HepG2 (cell line): ENCODE results near the gene ZNF607. TPM values are rescaled to one million over a fixed set of nuclear protein-coding genes. Genes with fewer than 3 reads are reported as not detected.

Experiments
- ATF7 ChIP-seq, 2 experiments: fragments of 450-650 bp in 1 of 2; sonication (generic) in 1 of 2; formaldehyde crosslinking in 1 of 2; IDR thresholded peaks; 2 replicates each; pipeline versions ENCODE4 v1.4.0 to v1.6.1; 2016 to 2020; ENCODE audit warnings: antibody characterized with exemption in 1 of 2, mild to moderate bottlenecking in 1 of 2, missing genetic modification reagents in 1 of 2
- DZIP1 ChIP-seq: sonication (generic); formaldehyde crosslinking; IDR thresholded peaks from 2 replicates; pipeline ENCODE4 v1.5.0; 2020; ENCODE audit warnings: mild to moderate bottlenecking, missing genetic modification reagents
- E2F5 ChIP-seq: sonication (generic); formaldehyde crosslinking; conservative IDR thresholded peaks from 2 replicates; pipeline ENCODE4 v1.4.0; 2020; ENCODE audit warnings: missing genetic modification reagents
- GABPA ChIP-seq, 2 experiments: IDR thresholded peaks; 2 replicates each; pipeline ENCODE4 v1.6.1; 2011 to 2016; ENCODE audit warnings: low read depth in 2 of 2, low read length in 1 of 2, missing biosample characterization in 1 of 2, missing genetic modification characterization in 1 of 2
- GFI1 ChIP-seq: sonication (generic); formaldehyde crosslinking; IDR thresholded peaks from 2 replicates; pipeline ENCODE4 v1.5.0; 2020; ENCODE audit warnings: missing genetic modification reagents, mild to moderate bottlenecking, borderline replicate concordance
- KMT2B ChIP-seq: IDR thresholded peaks from 2 replicates; pipeline ENCODE4 v1.6.1; 2016; ENCODE audit warnings: missing genetic modification reagents, missing compliant biosample characterization
- MED1 ChIP-seq: sonication (generic); formaldehyde crosslinking; IDR thresholded peaks from 2 replicates; pipeline ENCODE4 v1.4.0; 2020; ENCODE audit warnings: missing genetic modification reagents
- NFRKB ChIP-seq: fragments of 450-650 bp; IDR thresholded peaks from 2 replicates; pipeline ENCODE4 v1.6.1; 2017
- SNAI1 ChIP-seq: sonication (generic); formaldehyde crosslinking; IDR thresholded peaks from 2 replicates; pipeline ENCODE4 v1.5.0; 2020; ENCODE audit warnings: mild to moderate bottlenecking, missing genetic modification reagents, borderline replicate concordance
- TAF1 ChIP-seq: sonication (generic); formaldehyde crosslinking; IDR thresholded peaks from 2 replicates; pipeline ENCODE4 v1.4.0; 2020; ENCODE audit warnings: missing genetic modification reagents
- ZFP91 ChIP-seq: sonication (generic); formaldehyde crosslinking; IDR thresholded peaks from 2 replicates; pipeline ENCODE4 v1.9.0; 2022; ENCODE audit warnings: missing genetic modification reagents, mild to moderate bottlenecking, borderline replicate concordance
- ZNF280D ChIP-seq: sonication (generic); formaldehyde crosslinking; IDR thresholded peaks from 2 replicates; pipeline ENCODE4 v1.5.1; 2020; ENCODE audit warnings: mild to moderate bottlenecking, missing genetic modification reagents
- ZNF530 ChIP-seq: sonication (generic); formaldehyde crosslinking; IDR thresholded peaks from 2 replicates; pipeline ENCODE4 v1.5.0; 2020; ENCODE audit warnings: low read depth, mild to moderate bottlenecking, missing genetic modification reagents
- ZNF691 ChIP-seq: sonication (generic); formaldehyde crosslinking; IDR thresholded peaks from 2 replicates; pipeline ENCODE4 v1.4.0; 2020; ENCODE audit warnings: missing genetic modification reagents, low read depth, mild to moderate bottlenecking, borderline replicate concordance
- ZNF7 ChIP-seq: IDR thresholded peaks from 2 replicates; pipeline ENCODE4 v1.6.1; 2016; ENCODE audit warnings: missing biosample characterization, missing genetic modification reagents
- ZNF704 ChIP-seq: sonication (generic); formaldehyde crosslinking; IDR thresholded peaks from 2 replicates; pipeline ENCODE4 v1.8.1; 2023; ENCODE audit warnings: mild to moderate bottlenecking, inconsistent platforms, moderate library complexity, missing genetic modification reagents, borderline replicate concordance
- ZNF841 ChIP-seq: sonication (generic); formaldehyde crosslinking; IDR thresholded peaks from 2 replicates; pipeline ENCODE4 v1.8.1; 2023; ENCODE audit warnings: missing genetic modification reagents, borderline replicate concordance
- polyA plus RNA-seq, 8 experiments: library from polyadenylated mRNA; depleted of rRNA in 3 of 8; stranded (reverse) in 7 of 8; unstranded in 1 of 8; fragments of >200 nt; fragmentation: Illumina TruSeq in 4 of 8; extraction: Trizol in 4 of 8; gene quantifications; 2 replicates each; pipeline versions ENCODE4 v1.2.1 to v1.2.3, GENCODE V29; 2011 to 2016; ENCODE audit warnings: low read depth in 4 of 8, missing spikeins in 1 of 8, mixed read lengths in 1 of 8; ENCODE audit not compliant: insufficient read depth in 1 of 8
- total RNA-seq, 5 experiments: library from RNA; depleted of rRNA; stranded (reverse); fragments of >200 nt; fragmentation: Illumina TruSeq; extraction: Trizol; gene quantifications; 2 replicates each; pipeline ENCODE4 v1.2.3, GENCODE V29; 2016; ENCODE audit warnings: low read depth in 1 of 5

ZNF607 gene
- total and polyA plus RNA-seq, 2 of the 13 experiments (the other 11 are each of a cell fraction or from before 2014, with no cell fraction given): 3.8 to 8.3 TPM

GRCh38 chr19:37655689-37656371, 63.7 kb downstream of the ZNF607 start (continued):
- TF ChIP-seq DZIP1 (CRISPR knock-in tag) (peak; percentile 61; the same call in 1 of the 2 replicates), E2F5 (CRISPR knock-in tag) (no peak), SNAI1 (0 out of 2 replicates have a peak, but pooled peaks have one; percentile 32), MED1 (CRISPR knock-in tag) (peak; percentile 68; the same call in 1 of the 2 replicates), ZNF530 (CRISPR knock-in tag) (no peak), KMT2B (CRISPR knock-in tag) (peak; percentile 94), ZNF841 (CRISPR knock-in tag) (no peak), ZNF280D (CRISPR knock-in tag) (peak; percentile 73; the same call in 1 of the 2 replicates), TAF1 (CRISPR knock-in tag) (peak; percentile 36; the same call in 1 of the 2 replicates), ZFP91 (CRISPR knock-in tag) (peak; percentile 58), ZNF7 (CRISPR knock-in tag) (no peak), NFRKB (no peak), ZNF691 (CRISPR knock-in tag) (peak; percentile 88), ATF7 (IDR thresholded peaks at IDR 0.05) (no peak), ATF7 (CRISPR knock-in tag; IDR thresholded peaks at IDR 0.05) (0 out of 2 replicates have a peak, but pooled peaks have one; percentile 73), GABPA (IDR thresholded peaks at IDR 0.05; ENCODE audit: low read depth, low read length) (no peak), GABPA (CRISPR knock-in tag; IDR thresholded peaks at IDR 0.05; ENCODE audit: low read depth) (peak; percentile 20), GFI1 (CRISPR knock-in tag) (peak; percentile 3; the same call in 1 of the 2 replicates), ZNF704 (CRISPR knock-in tag) (no peak)
